ENCODE data around the gene CD300A.

- TF ChIP-seq CTCF (IDR thresholded peaks at IDR 0.05; ENCODE audit: extremely low read depth in 1 of 2, insufficient read depth in 1 of 2, low read depth in 1 of 2, low read length in 2 of 2): no peak
- TF ChIP-seq POLR2A (IDR thresholded peaks at IDR 0.05; ENCODE audit: low read depth, low read length): no peak
- TF ChIP-seq POLR2AphosphoS5 (IDR thresholded peaks at IDR 0.05; ENCODE audit: insufficient read depth, low read depth, low read length): no peak
- TF ChIP-seq EZH2 (IDR thresholded peaks at IDR 0.05; ENCODE audit: borderline replicate concordance, low read depth, low read length, severe bottlenecking): no peak
- TF ChIP-seq JUN (IDR thresholded peaks at IDR 0.05; ENCODE audit: borderline replicate concordance, insufficient read depth, insufficient read length, low read depth): no peak
- TF ChIP-seq MYC (IDR thresholded peaks at IDR 0.05; ENCODE audit: low read depth, low read length): no peak
- TF ChIP-seq FOS (IDR thresholded peaks at IDR 0.05; ENCODE audit: borderline replicate concordance, insufficient read depth, low read length): no peak
- no peak for TF ChIP-seq GATA2 (IDR thresholded peaks at IDR 0.05; ENCODE audit: insufficient read depth, insufficient read length, low read depth, low read length)
- TF ChIP-seq MAX (IDR thresholded peaks at IDR 0.05; ENCODE audit: insufficient read depth, insufficient read length): no peak
Observed at GRCh38 chr17:74474043-74474792, 7.8 kb downstream of the CD300A start.

Measured in endothelial cell of umbilical vein (primary cell).